Glutamatergic neuron (in vitro differentiated cells): ENCODE data around the gene GTF2F2. TPM values are rescaled to one million over a fixed set of nuclear protein-coding genes. Genes with fewer than 3 reads are reported as not detected.

Source experiments
- DNase-seq: peaks from one replicate; pipeline ENCODE4 v3.0.0; 2022
- H3K27ac Mint-ChIP-seq: one replicate; pipeline ENCODE4 v1.8.0; 2020; ENCODE audit warnings: mild to moderate bottlenecking, mixed read lengths, inconsistent platforms; ENCODE audit not compliant: unreplicated experiment
- H3K27me3 Mint-ChIP-seq: one replicate; pipeline ENCODE4 v1.8.0; 2020; ENCODE audit warnings: mild to moderate bottlenecking, moderate library complexity, mixed read lengths, inconsistent platforms; ENCODE audit not compliant: unreplicated experiment
- H3K36me3 Mint-ChIP-seq: one replicate; pipeline ENCODE4 v1.8.0; 2020; ENCODE audit warnings: mild to moderate bottlenecking, mixed read lengths, inconsistent platforms; ENCODE audit not compliant: unreplicated experiment
- H3K4me1 Mint-ChIP-seq: one replicate; pipeline ENCODE4 v1.8.0; 2020; ENCODE audit warnings: mild to moderate bottlenecking, low read depth, mixed read lengths, inconsistent platforms; ENCODE audit not compliant: unreplicated experiment
- H3K4me3 Mint-ChIP-seq: one replicate; pipeline ENCODE4 v1.8.0; 2020; ENCODE audit warnings: mild to moderate bottlenecking, mixed read lengths, inconsistent platforms; ENCODE audit not compliant: unreplicated experiment
- H3K9me3 Mint-ChIP-seq: one replicate; pipeline ENCODE4 v1.8.0; 2020; ENCODE audit warnings: mild to moderate bottlenecking, moderate library complexity, mixed read lengths, inconsistent platforms; ENCODE audit not compliant: unreplicated experiment
- CTCF ChIP-seq: fragments of 200-600 bp; sonication (generic); IDR thresholded peaks from one replicate; pipeline ENCODE4 v1.5.0; 2021; ENCODE audit not compliant: partially characterized antibody, unreplicated experiment
- total RNA-seq: library from RNA; stranded (reverse); fragmentation: NEBNext Ultra II Directional; extraction: Animal tissue kit (Norgen Biotek cat#: 25700); gene quantifications from one replicate; pipeline ENCODE4 v1.2.1, GENCODE V29; 2021; ENCODE audit not compliant: unreplicated experiment

The GTF2F2 gene
- total RNA-seq, 1 donor from 2014 or later: 25.9 TPM

- Mint-ChIP-seq H3K4me3 (peak overlapping the region; percentile 69), H3K4me1 (peaks cover 28% of the 10 kb centered on the region), H3K27me3 (peaks cover 4% of the 10 kb centered on the region), H3K27ac (peak overlapping the region; percentile 92), H3K9me3 (peaks cover 1% of the 10 kb centered on the region), H3K36me3 (peaks cover 8% of the 10 kb centered on the region)
- TF ChIP-seq CTCF: no peak
- no peak for DNase-seq
These were observed 213.1 kb downstream of the GTF2F2 start for GRCh38 chr13:45333251-45333976.

Other genes with a start within 250 kb of the GTF2F2 start
- gene NUFIP1, start 131.0 kb upstream of the GTF2F2 start, total RNA-seq: 5.7 TPM
- gene GPALPP1, start 131.0 kb upstream of the GTF2F2 start, total RNA-seq: 27.7 TPM
- gene KCTD4, start 80.5 kb downstream of the GTF2F2 start, total RNA-seq: not detected
- gene TPT1, start 220.7 kb downstream of the GTF2F2 start, total RNA-seq: 1,515 TPM